ENCODE data around the gene ARCN1. TPM values are rescaled to one million over a fixed set of nuclear protein-coding genes. Genes with fewer than 3 reads are reported as not detected.

The ARCN1 gene
- total and polyA plus RNA-seq, 2 of the 4 experiments (the other 2 are of a cell fraction), result 148 to 212 TPM

- H3K4me2 ChIP-seq (ENCODE audit: low read depth, low read length), result no peak overlapping the region
- H4K8ac ChIP-seq (ENCODE audit: low read depth in 2 of 2, low read length in 2 of 2), result no peak overlapping the region
- no peak overlapping the region for H2BK15ac ChIP-seq (ENCODE audit: low read depth, low read length)
- intact Hi-C loops (cut with micrococcal nuclease) (no loop called here), in situ Hi-C loops (cut with MboI; ENCODE audit: low sequenced_read_pairs) (no loop called here), dilution Hi-C loops (cut with HindIII; ENCODE audit: low sequenced_read_pairs, unreplicated experiment) (no loop called here)
- ChIA-PET POLR2A (ENCODE audit: unreplicated experiment) (no interaction called here), CTCF (no interaction called here)
- TF ChIP-seq FOS (IDR thresholded peaks at IDR 0.05; ENCODE audit: low read depth, low read length) (no peak), MAFK (IDR thresholded peaks at IDR 0.05; ENCODE audit: low read depth, low read length) (no peak), MXI1 (IDR thresholded peaks at IDR 0.05; ENCODE audit: borderline replicate concordance, low read depth, low read length) (no peak), CEBPB (IDR thresholded peaks at IDR 0.05; ENCODE audit: low read depth, low read length) (no peak), SMC3 (IDR thresholded peaks at IDR 0.05; ENCODE audit: low read depth, low read length) (no peak)
- TF ChIP-seq, protein P1, sequence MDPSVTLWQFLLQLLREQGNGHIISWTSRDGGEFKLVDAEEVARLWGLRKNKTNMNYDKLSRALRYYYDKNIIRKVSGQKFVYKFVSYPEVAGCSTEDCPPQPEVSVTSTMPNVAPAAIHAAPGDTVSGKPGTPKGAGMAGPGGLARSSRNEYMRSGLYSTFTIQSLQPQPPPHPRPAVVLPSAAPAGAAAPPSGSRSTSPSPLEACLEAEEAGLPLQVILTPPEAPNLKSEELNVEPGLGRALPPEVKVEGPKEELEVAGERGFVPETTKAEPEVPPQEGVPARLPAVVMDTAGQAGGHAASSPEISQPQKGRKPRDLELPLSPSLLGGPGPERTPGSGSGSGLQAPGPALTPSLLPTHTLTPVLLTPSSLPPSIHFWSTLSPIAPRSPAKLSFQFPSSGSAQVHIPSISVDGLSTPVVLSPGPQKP (IDR thresholded peaks at IDR 0.05; ENCODE audit: borderline replicate concordance, low read depth, low read length), result no peak
- TF ChIP-seq, protein P2, sequence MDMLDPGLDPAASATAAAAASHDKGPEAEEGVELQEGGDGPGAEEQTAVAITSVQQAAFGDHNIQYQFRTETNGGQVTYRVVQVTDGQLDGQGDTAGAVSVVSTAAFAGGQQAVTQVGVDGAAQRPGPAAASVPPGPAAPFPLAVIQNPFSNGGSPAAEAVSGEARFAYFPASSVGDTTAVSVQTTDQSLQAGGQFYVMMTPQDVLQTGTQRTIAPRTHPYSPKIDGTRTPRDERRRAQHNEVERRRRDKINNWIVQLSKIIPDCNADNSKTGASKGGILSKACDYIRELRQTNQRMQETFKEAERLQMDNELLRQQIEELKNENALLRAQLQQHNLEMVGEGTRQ (IDR thresholded peaks at IDR 0.05; ENCODE audit: low read depth, low read length), result no peak
- no peak for DNase-seq
- no peak overlapping the region for H3K14ac ChIP-seq (replicated peaks; ENCODE audit: low read depth, low read length)
- H2AK5ac ChIP-seq (ENCODE audit: low read depth, low read length), result peak overlapping the region; percentile 21; the same call in 1 of the 2 replicates
- no peak for ATAC-seq (ENCODE audit: low read depth)
- no peaks in the 10 kb centered on the region for H3K27me3 ChIP-seq (ENCODE audit: control insufficient read depth, insufficient read depth, low read length)
- peaks cover 20% of the 10 kb centered on the region for H3K4me1 ChIP-seq (ENCODE audit: control insufficient read depth, insufficient read depth, low read length)
- peak overlapping the region; percentile 10 for H2BK5ac ChIP-seq (ENCODE audit: low read depth, low read length, poor library complexity, severe bottlenecking)
- H3K18ac ChIP-seq (ENCODE audit: low read depth, low read length), result no peak overlapping the region
- H3K79me1 ChIP-seq (ENCODE audit: low read depth in 1 of 2, low read length in 2 of 2), result peaks cover 42 to 91% of the 10 kb centered on the region in 2 experiments
- no peak overlapping the region for H4K91ac ChIP-seq (ENCODE audit: insufficient read depth, low read depth, low read length)
- H2AK9ac ChIP-seq (replicated peaks; ENCODE audit: low read depth, low read length, poor library complexity), result no peak overlapping the region
- no peak overlapping the region; the same call in 1 of the 2 replicates for H2BK120ac ChIP-seq (ENCODE audit: low read depth, low read length)
- peak overlapping the region; percentile 26 for H2AFZ ChIP-seq (replicated peaks; ENCODE audit: low read length, poor library complexity)
- no peak overlapping the region for H3K23ac ChIP-seq (ENCODE audit: low read depth, low read length)
- H3K36me3 ChIP-seq (ENCODE audit: control insufficient read depth, insufficient read depth, low read length), result peaks cover 82% of the 10 kb centered on the region
- H3K56ac ChIP-seq (ENCODE audit: extremely low read depth, insufficient read depth, low read length), result no peak overlapping the region
- no peak overlapping the region for H2BK20ac ChIP-seq (ENCODE audit: low read depth, low read length)
- BruUV-seq (replicated peaks), result no TSS peak
- no peak overlapping the region for H3K27ac ChIP-seq (ENCODE audit: insufficient read depth, low read length)
- no peak overlapping the region for H3K4ac ChIP-seq (ENCODE audit: low read depth, low read length)
- peaks cover 77% of the 10 kb centered on the region for H4K20me1 ChIP-seq (ENCODE audit: insufficient read depth, low read length)
- peaks cover 36% of the 10 kb centered on the region for H3K9me1 ChIP-seq (ENCODE audit: insufficient read depth, low read length)
- WGBS, 2 experiments (ENCODE audit: extremely low coverage in 2 of 2, insufficient read length in 1 of 2), result 83% methylated on average over 1 of the region's 6 CpGs; no CpG with 5 or more reads in 1 of the 2 experiments
- no peak overlapping the region for H3K9ac ChIP-seq (ENCODE audit: low read depth, low read length)
- no peaks in the 10 kb centered on the region for H3K9me3 ChIP-seq (ENCODE audit: control insufficient read depth, insufficient read depth, low read length)
- H4K5ac ChIP-seq (ENCODE audit: low read depth, low read length), result no peak overlapping the region
- H3K4me3 ChIP-seq (ENCODE audit: insufficient read depth, low read depth, low read length), result no peak overlapping the region
These were observed 57.8 kb downstream of the ARCN1 start for GRCh38 chr11:118629761-118630661.

Data from IMR-90 (cell line).